ENCODE measurements around the gene NR3C2. TPM values are rescaled to one million over a fixed set of nuclear protein-coding genes. Genes with fewer than 3 reads are reported as not detected.

Gene NR3C2
- total RNA-seq, 1 donor from 2014 or later: 0.79 TPM

GRCh38 chr4:148380291-148380690, 61.9 kb downstream of the NR3C2 start:
- TF ChIP-seq CTCF (IDR thresholded peaks at IDR 0.05; ENCODE audit: insufficient read depth, low read length, severe bottlenecking): no peak
- no peaks in the 10 kb centered on the region for H3K36me3 ChIP-seq (ENCODE audit: control insufficient read depth, insufficient read depth, low read length)
- FAIRE-seq (no peak), DNase-seq (ENCODE audit: low read depth) (no peak)
- H3K27me3 ChIP-seq (ENCODE audit: control insufficient read depth, insufficient read depth, low read length): no peaks in the 10 kb centered on the region
- no peak overlapping the region for H3K4me3 ChIP-seq (ENCODE audit: low read depth, low read length)

GRCh38 chr4:148376151-148376550, 66.1 kb downstream of the NR3C2 start:
- no peak overlapping the region for H3K4me3 ChIP-seq (ENCODE audit: low read depth, low read length)

GRCh38 chr4:148375584-148375983, 66.6 kb downstream of the NR3C2 start:
- no peaks in the 10 kb centered on the region for H3K36me3 ChIP-seq (ENCODE audit: control insufficient read depth, insufficient read depth, low read length)
- TF ChIP-seq CTCF (IDR thresholded peaks at IDR 0.05; ENCODE audit: insufficient read depth, low read length, severe bottlenecking): no peak
- DNase-seq (ENCODE audit: low read depth) (no peak), FAIRE-seq (no peak)
- no peak overlapping the region for H3K4me3 ChIP-seq (ENCODE audit: low read depth, low read length)
- H3K27me3 ChIP-seq (ENCODE audit: control insufficient read depth, insufficient read depth, low read length): no peaks in the 10 kb centered on the region

More at GRCh38 chr4:148376151-148376550, 66.1 kb downstream of the NR3C2 start:
- no peak for TF ChIP-seq CTCF (IDR thresholded peaks at IDR 0.05; ENCODE audit: insufficient read depth, low read length, severe bottlenecking)
- Histone ChIP-seq H3K36me3 (ENCODE audit: control insufficient read depth, insufficient read depth, low read length) (no peaks in the 10 kb centered on the region), H3K27me3 (ENCODE audit: control insufficient read depth, insufficient read depth, low read length) (no peaks in the 10 kb centered on the region)
- DNase-seq (ENCODE audit: low read depth) (peak; percentile 73), FAIRE-seq (no peak)

GRCh38 chr4:148373093-148373492, 69.1 kb downstream of the NR3C2 start:
- Histone ChIP-seq H3K4me3 (ENCODE audit: low read depth, low read length) (no peak overlapping the region), H3K27me3 (ENCODE audit: control insufficient read depth, insufficient read depth, low read length) (no peaks in the 10 kb centered on the region), H3K36me3 (ENCODE audit: control insufficient read depth, insufficient read depth, low read length) (no peaks in the 10 kb centered on the region)
- DNase-seq (ENCODE audit: low read depth) (peak; percentile 7), FAIRE-seq (no peak)
- TF ChIP-seq CTCF (IDR thresholded peaks at IDR 0.05; ENCODE audit: insufficient read depth, low read length, severe bottlenecking): no peak

- DNase-seq (ENCODE audit: low read depth): no peak
- FAIRE-seq: no peak
- no peaks in the 10 kb centered on the region for H3K27me3 ChIP-seq (ENCODE audit: control insufficient read depth, insufficient read depth, low read length)
- TF ChIP-seq CTCF (IDR thresholded peaks at IDR 0.05; ENCODE audit: insufficient read depth, low read length, severe bottlenecking): no peak
- H3K4me3 ChIP-seq (ENCODE audit: low read depth, low read length): no peak overlapping the region
- H3K36me3 ChIP-seq (ENCODE audit: control insufficient read depth, insufficient read depth, low read length): no peaks in the 10 kb centered on the region
Measured at GRCh38 chr4:148369919-148370318, 72.3 kb downstream of the NR3C2 start.

GRCh38 chr4:148367756-148368155, 74.5 kb downstream of the NR3C2 start:
- TF ChIP-seq CTCF (IDR thresholded peaks at IDR 0.05; ENCODE audit: insufficient read depth, low read length, severe bottlenecking): no peak
- peak; percentile 73 for FAIRE-seq
- Histone ChIP-seq H3K4me3 (ENCODE audit: low read depth, low read length) (no peak overlapping the region), H3K27me3 (ENCODE audit: control insufficient read depth, insufficient read depth, low read length) (no peaks in the 10 kb centered on the region), H3K36me3 (ENCODE audit: control insufficient read depth, insufficient read depth, low read length) (no peaks in the 10 kb centered on the region)
- DNase-seq (ENCODE audit: low read depth): no peak
